ENCODE data around the gene BLOC1S4.

DNA sequence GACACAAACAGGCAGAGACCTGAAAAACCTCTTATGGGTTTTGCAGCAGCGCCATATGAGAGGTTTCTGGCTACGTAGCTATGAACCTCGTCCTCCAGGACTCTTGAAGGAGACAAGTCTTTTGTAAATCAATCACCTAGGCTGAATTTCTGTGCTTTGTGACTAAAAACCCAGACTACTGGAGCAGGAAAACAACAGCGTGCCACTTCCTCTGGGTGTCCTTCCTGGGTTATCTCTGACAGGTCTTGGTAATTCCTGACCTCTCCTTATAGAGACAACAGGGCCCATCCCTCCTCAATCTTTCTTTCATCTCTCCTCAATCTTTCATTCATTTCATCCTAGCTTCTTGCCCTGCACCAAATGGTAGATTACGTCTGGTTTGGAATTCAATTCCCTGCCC lies 16.6 kb upstream of the BLOC1S4 start:
- no peak for TF ChIP-seq EZH2 (IDR thresholded peaks at IDR 0.05; ENCODE audit: insufficient read depth, poor library complexity, severe bottlenecking)
- no peak for TF ChIP-seq EZH2phosphoT487 (IDR thresholded peaks at IDR 0.05; ENCODE audit: insufficient read depth, low read depth)

Measured in GM23248 (cell line).